HCT116 (cell line): ENCODE results near the gene TFPI2.

Source experiments
- CTCF ChIP-seq, 3 experiments: fragments of 200-600 bp in 1 of 3; sonication (generic) in 1 of 3; IDR thresholded peaks in 2 of 3; conservative IDR thresholded peaks in 1 of 3; 2 replicates each; pipeline ENCODE4 v1.5.1; 2012 to 2017; ENCODE audit warnings: low read depth in 2 of 3, low read length in 2 of 3, antibody characterized with exemption in 1 of 3, borderline replicate concordance in 1 of 3, control low read depth in 1 of 3, mild to moderate bottlenecking in 1 of 3, mixed read lengths in 1 of 3, mixed run types in 1 of 3, moderate library complexity in 1 of 3; ENCODE audit not compliant: insufficient read depth in 1 of 3
- EZH2 ChIP-seq: fragments of 200-600 bp; sonication (generic); IDR thresholded peaks from 2 replicates; pipeline ENCODE4 v1.6.1; 2017; ENCODE audit warnings: antibody characterized with exemption, mixed run types
- EZH2phosphoT487 ChIP-seq: fragments of 200-600 bp; IDR thresholded peaks from 2 replicates; pipeline ENCODE4 v1.6.1; 2018; ENCODE audit warnings: antibody characterized with exemption, borderline replicate concordance
- FOSL1 ChIP-seq: IDR thresholded peaks from 2 replicates; pipeline ENCODE4 v1.6.1; 2012; ENCODE audit warnings: low read depth
- POLR2A ChIP-seq: IDR thresholded peaks from 2 replicates; pipeline ENCODE4 v1.7.0; 2011; ENCODE audit warnings: borderline replicate concordance; ENCODE audit not compliant: insufficient read depth, insufficient read length; ENCODE audit errors: extremely low read depth
- POLR2AphosphoS5 ChIP-seq: IDR thresholded peaks from 2 replicates; pipeline ENCODE4 v1.6.1; 2011; ENCODE audit warnings: mild to moderate bottlenecking, low read depth, low read length, moderate library complexity
- REST ChIP-seq: IDR thresholded peaks from 2 replicates; pipeline ENCODE4 v1.6.1; 2012; ENCODE audit warnings: low read depth
- SP1 ChIP-seq: IDR thresholded peaks from 2 replicates; pipeline ENCODE4 v1.6.1; 2012; ENCODE audit warnings: low read depth
- TCF7L2 ChIP-seq: IDR thresholded peaks from 2 replicates; pipeline ENCODE4 v1.7.0; 2011; ENCODE audit warnings: borderline replicate concordance, inconsistent platforms; ENCODE audit not compliant: insufficient read depth, insufficient read length; ENCODE audit errors: extremely low read depth
- ZFX ChIP-seq: fragments of 450-650 bp; IDR thresholded peaks from 2 replicates; pipeline ENCODE4 v1.6.1; 2017
- ZNF274 ChIP-seq: fragments of 200-500 bp; sonication (Bioruptor generic); IDR thresholded peaks from 2 replicates; pipeline ENCODE4 v1.6.1; 2014; ENCODE audit warnings: mild to moderate bottlenecking, low read depth, low read length, inconsistent platforms
- TF ChIP-seq, protein P1 (sequence below): IDR thresholded peaks from 2 replicates; pipeline ENCODE4 v1.6.1; 2012
- TF ChIP-seq, protein P2 (sequence below): IDR thresholded peaks from 2 replicates; pipeline ENCODE4 v1.6.1; 2012

GRCh38 chr7:93883917-93884345, 6.6 kb downstream of the TFPI2 start:
- TF ChIP-seq CTCF (IDR thresholded peaks at IDR 0.05 in 2 of 3, conservative IDR thresholded peaks at IDR 0.05 in 1 of 3; ENCODE audit: borderline replicate concordance in 1 of 3, insufficient read depth in 1 of 3, low read depth in 2 of 3, low read length in 2 of 3) (no peak), ZNF274 (no peak), TCF7L2 (no peak), FOSL1 (no peak), EZH2 (no peak), SP1 (no peak), REST (no peak), ZFX (no peak), POLR2AphosphoS5 (no peak), EZH2phosphoT487 (no peak), POLR2A (no peak)
- TF ChIP-seq, protein P1, sequence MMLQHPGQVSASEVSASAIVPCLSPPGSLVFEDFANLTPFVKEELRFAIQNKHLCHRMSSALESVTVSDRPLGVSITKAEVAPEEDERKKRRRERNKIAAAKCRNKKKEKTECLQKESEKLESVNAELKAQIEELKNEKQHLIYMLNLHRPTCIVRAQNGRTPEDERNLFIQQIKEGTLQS, result no peak
- TF ChIP-seq, protein P2, sequence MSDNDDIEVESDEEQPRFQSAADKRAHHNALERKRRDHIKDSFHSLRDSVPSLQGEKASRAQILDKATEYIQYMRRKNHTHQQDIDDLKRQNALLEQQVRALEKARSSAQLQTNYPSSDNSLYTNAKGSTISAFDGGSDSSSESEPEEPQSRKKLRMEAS, result no peak
